Adipocyte (in vitro differentiated cells): Measurements from ENCODE around the gene SZT2.

Experiments
- DNase-seq: peaks from one replicate; pipeline ENCODE4 v3.0.0-alpha.2; 2015; ENCODE audit warnings: low read depth
- H3K27me3 ChIP-seq: replicated peaks from 2 replicates; pipeline ENCODE4 v1.7.0; 2013; ENCODE audit warnings: mild to moderate bottlenecking, low read length, moderate library complexity; ENCODE audit not compliant: control insufficient read depth, insufficient read depth
- H3K36me3 ChIP-seq: 2 replicates; pipeline ENCODE4 v1.7.0; 2013; ENCODE audit warnings: low read length, mild to moderate bottlenecking, moderate library complexity; ENCODE audit not compliant: control insufficient read depth, insufficient read depth, severe bottlenecking
- H3K4me1 ChIP-seq: 2 replicates; pipeline ENCODE4 v1.7.0; 2013; ENCODE audit warnings: mild to moderate bottlenecking, low read length, moderate library complexity; ENCODE audit not compliant: control insufficient read depth, insufficient read depth
- H3K4me3 ChIP-seq: 2 replicates; pipeline ENCODE4 v1.7.0; 2013; ENCODE audit warnings: mild to moderate bottlenecking, low read length, moderate library complexity
- H3K9ac ChIP-seq: 2 replicates; pipeline ENCODE4 v1.7.0; 2013; ENCODE audit warnings: mild to moderate bottlenecking, low read length, moderate library complexity
- H3K9me3 ChIP-seq: 2 replicates; pipeline ENCODE4 v1.7.0; 2013; ENCODE audit warnings: mild to moderate bottlenecking, low read length, moderate library complexity; ENCODE audit not compliant: control insufficient read depth

SZT2 gene

GRCh38 chr1:43445606-43446387 is 56.1 kb downstream of the SZT2 start:
- Histone ChIP-seq H3K27me3 (no peaks in the 10 kb centered on the region), H3K36me3 (peaks cover 91% of the 10 kb centered on the region), H3K4me3 (no peak overlapping the region), H3K9ac (no peak overlapping the region), H3K9me3 (no peaks in the 10 kb centered on the region), H3K4me1 (peaks cover 5% of the 10 kb centered on the region)
- no peak for DNase-seq

DNA sequence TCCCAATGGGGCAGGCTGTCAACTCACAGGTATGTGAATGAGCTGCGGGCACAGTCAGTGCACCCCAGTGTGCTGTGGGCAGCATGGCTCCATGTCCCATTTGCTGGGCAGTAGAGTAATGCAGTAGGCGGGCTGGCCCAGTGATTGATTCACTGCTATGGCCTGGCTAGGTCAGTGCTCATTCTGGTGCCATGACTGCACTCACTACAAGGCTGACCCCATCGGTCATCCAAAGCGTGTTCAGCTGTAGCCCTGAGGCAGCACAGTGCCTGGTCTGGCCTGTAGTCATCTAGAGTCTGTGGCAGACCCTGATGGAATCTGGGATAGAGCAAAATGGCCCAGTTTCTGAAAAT is 56.7 kb downstream of the SZT2 start:
- DNase-seq, result no peak
- H3K9me3 ChIP-seq, result no peaks in the 10 kb centered on the region
- no peaks in the 10 kb centered on the region for H3K27me3 ChIP-seq
- H3K9ac ChIP-seq, result no peak overlapping the region
- peaks cover 91% of the 10 kb centered on the region for H3K36me3 ChIP-seq
- H3K4me1 ChIP-seq, result peaks cover 5% of the 10 kb centered on the region
- H3K4me3 ChIP-seq, result no peak overlapping the region

- Histone ChIP-seq H3K9me3 (no peaks in the 10 kb centered on the region), H3K9ac (no peak overlapping the region), H3K36me3 (peaks cover 92% of the 10 kb centered on the region), H3K4me1 (peaks cover 5% of the 10 kb centered on the region), H3K27me3 (no peaks in the 10 kb centered on the region), H3K4me3 (no peak overlapping the region)
- DNase-seq, result no peak
These were observed 57.5 kb downstream of the SZT2 start for GRCh38 chr1:43446881-43447835.

- H3K4me1 ChIP-seq, result peaks cover 10% of the 10 kb centered on the region
- peaks cover 82% of the 10 kb centered on the region for H3K36me3 ChIP-seq
- no peak overlapping the region for H3K9ac ChIP-seq
- H3K4me3 ChIP-seq, result no peak overlapping the region
- no peaks in the 10 kb centered on the region for H3K27me3 ChIP-seq
- H3K9me3 ChIP-seq, result no peaks in the 10 kb centered on the region
- no peak for DNase-seq
These were observed 58.4 kb downstream of the SZT2 start for GRCh38 chr1:43447891-43448708.

DNA sequence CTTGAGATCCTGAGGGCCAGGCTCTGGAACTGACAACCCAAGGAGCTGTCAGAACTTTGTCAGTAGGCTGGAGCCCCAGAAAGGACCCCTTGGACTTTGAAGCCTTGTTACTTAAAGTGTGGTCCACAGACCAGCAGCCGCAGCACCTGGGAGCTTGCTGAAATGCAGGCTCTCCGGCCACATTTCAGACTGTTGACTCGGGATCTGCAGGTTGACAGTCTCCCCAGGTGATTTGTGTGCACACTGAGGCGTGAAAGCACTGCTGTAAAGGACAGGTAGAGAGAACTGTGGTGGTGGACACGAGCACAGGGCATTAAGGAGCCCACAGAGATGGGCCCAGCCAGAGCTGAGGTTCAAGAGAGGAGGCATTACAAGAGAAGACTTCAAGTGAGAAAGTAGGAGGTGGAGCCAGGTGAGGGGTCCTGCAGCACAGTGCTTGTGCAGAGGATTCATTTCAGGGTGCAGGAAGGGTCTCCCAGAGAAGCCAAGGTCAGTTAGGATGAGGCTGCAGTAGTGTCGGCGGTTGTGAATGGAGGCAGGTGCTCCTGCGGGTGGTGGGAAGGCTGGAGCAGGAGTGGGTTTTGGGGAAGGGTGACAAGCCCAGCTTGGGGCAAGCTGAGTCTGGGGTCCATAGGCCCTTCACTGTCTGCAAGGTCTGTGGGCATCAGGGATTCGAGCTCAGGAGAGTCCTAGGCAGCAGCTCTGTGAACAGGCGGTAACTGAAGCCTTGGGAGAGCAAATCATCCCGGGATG is 59.4 kb downstream of the SZT2 start:
- Histone ChIP-seq H3K4me3 (no peak overlapping the region), H3K9me3 (no peaks in the 10 kb centered on the region), H3K9ac (no peak overlapping the region), H3K36me3 (peaks cover 72% of the 10 kb centered on the region), H3K27me3 (no peaks in the 10 kb centered on the region), H3K4me1 (peaks cover 14% of the 10 kb centered on the region)
- no peak for DNase-seq

DNA sequence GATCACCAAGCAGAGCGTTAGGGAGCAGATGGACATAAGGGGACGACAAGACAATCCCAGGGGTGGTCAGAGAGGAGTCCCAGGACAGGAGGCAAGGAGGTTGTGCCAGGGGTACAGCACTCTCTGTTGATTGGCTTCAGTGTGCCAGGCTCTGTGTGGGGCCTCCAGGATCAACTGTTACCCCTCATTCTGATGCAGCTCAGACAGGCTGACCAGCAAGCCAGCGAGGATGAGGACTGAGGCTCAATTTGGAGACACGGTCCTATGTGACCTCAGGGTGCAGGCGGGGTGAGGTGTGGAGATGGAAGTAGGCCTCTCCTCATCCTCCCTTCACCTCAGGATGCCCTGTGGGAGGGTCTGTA is 60.0 kb downstream of the SZT2 start:
- H3K9me3 ChIP-seq, result no peaks in the 10 kb centered on the region
- H3K36me3 ChIP-seq, result peaks cover 69% of the 10 kb centered on the region
- DNase-seq, result no peak
- H3K9ac ChIP-seq, result no peak overlapping the region
- H3K4me3 ChIP-seq, result no peak overlapping the region
- peaks cover 19% of the 10 kb centered on the region for H3K4me1 ChIP-seq
- H3K27me3 ChIP-seq, result no peaks in the 10 kb centered on the region

DNA sequence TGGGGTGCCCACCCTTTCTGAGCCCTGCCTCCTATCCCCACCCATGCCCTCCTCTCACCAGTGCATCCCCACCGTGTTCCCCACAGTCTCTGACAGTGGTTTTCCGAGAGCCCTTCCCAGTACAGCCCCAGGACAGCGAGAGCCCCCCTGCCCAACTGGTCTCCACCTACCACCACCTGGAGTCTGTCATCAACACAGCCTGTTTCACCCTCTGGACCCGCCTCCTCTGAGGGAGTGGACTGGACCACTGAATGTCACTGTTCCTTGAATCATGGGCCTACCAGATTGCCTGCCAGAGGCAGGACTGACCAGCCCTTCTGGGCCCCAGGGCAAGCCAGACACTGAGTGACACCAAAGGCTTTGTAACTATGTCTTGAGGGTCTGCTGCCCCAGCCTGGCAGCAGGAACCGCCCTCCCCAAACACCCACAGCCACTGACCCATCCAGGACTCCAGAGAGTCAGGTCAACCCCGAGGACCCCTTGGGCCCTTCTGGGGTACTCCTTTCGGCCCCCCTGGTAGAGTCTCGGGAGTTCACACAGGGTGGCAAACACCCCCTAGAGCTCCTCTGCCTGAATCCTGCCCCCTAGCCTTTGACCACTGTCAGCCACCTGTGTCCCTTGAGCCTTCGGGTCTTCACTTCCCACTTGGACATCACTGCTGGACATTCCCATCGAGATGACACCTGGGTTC is 60.7 kb downstream of the SZT2 start:
- Histone ChIP-seq H3K4me3 (no peak overlapping the region), H3K4me1 (peaks cover 26% of the 10 kb centered on the region), H3K36me3 (peaks cover 66% of the 10 kb centered on the region), H3K9ac (no peak overlapping the region), H3K27me3 (no peaks in the 10 kb centered on the region), H3K9me3 (no peaks in the 10 kb centered on the region)
- DNase-seq, result no peak

DNA sequence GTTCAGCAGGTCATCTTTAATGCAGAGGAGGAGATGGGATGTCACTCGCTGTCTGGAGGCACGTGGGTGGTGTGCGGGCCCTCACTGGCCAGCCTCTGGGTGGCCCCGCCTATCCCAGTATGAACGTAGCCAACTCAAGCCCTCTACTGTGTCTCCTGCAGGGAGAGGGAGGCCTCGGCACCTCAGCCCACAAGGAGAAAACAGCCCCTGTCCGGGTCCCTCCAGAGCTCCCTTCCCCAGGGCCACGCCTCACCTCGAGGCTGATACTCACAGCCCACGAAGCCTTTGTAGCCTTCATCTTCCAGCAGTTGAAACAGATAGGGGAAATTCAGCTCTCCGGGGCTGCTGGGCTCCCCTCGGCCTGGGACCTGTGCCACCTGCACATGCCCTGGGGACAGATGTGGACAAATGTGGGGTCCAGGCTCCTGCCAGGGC is 61.5 kb downstream of the SZT2 start:
- H3K4me1 ChIP-seq, result peaks cover 29% of the 10 kb centered on the region
- no peak for DNase-seq
- H3K4me3 ChIP-seq, result no peak overlapping the region
- H3K9ac ChIP-seq, result no peak overlapping the region
- no peaks in the 10 kb centered on the region for H3K9me3 ChIP-seq
- peaks cover 58% of the 10 kb centered on the region for H3K36me3 ChIP-seq
- H3K27me3 ChIP-seq, result no peaks in the 10 kb centered on the region

DNA sequence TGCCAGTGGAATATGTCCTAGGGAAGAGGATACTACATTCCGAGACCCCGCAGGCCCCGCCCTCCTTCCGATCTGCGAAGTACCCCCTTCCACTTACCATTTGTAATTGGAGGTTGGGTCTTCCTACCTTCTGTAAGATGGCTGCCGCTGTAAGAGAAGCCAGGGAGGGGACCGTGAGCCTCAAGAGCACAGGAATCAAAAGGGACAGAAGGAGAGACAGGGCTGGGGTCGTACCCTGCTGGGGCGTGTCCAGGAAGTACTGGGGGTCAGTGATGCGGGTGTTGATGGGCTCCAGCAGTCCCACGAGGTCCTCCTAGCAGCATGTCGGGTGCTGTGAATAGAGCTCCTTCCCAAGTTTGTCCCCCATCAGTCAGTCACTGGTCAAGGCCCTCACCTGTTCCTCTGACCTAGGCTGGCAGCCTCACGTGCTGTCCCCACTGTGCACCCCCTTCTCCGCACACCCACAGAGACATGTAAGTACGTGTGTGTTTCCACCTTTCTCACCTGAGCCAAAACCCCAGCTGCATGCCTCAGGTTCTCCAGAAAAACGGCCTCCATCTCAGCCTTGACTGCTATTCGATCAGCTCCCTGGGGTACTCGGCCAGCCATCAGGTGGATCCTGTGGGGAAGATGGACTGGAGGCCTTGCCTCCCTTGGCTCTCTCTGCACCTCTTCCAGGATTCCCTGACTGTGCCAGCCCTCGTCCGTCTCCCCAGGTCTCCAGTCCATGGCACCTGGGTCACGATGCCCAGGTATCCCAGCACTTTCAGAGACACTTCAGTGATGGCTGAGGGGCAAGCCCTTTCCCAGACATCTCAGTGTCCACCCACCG is 62.2 kb downstream of the SZT2 start:
- no peak overlapping the region for H3K9ac ChIP-seq
- no peak for DNase-seq
- H3K36me3 ChIP-seq, result peaks cover 50% of the 10 kb centered on the region
- H3K4me3 ChIP-seq, result no peak overlapping the region
- H3K9me3 ChIP-seq, result no peaks in the 10 kb centered on the region
- H3K4me1 ChIP-seq, result peaks cover 29% of the 10 kb centered on the region
- H3K27me3 ChIP-seq, result no peaks in the 10 kb centered on the region
